ENCODE data around the gene RNU6-9.

The RNU6-9 gene

DNA sequence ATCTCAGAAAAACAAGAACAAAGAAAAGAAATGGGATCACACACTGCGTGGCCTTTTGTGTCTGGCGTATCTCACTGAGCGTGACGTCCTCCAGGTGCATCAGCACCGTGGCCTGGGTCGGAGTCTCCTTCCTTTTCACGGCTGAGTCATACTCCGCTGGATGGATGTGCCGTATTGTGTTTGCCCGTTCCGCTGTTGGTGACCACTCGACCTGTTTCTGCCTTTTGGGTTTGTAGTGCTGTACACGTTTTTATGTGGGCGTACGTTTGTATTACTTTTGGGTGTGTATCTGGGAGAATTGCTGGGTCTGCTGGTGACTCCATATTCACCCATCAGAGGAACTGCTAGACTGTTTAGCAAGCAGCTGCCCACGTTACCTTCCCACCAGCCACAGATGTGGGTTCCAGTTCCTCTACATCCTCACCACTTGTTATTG is 44.0 kb downstream of the RNU6-9 start:
- peak; percentile 71 for DNase-seq

DNA sequence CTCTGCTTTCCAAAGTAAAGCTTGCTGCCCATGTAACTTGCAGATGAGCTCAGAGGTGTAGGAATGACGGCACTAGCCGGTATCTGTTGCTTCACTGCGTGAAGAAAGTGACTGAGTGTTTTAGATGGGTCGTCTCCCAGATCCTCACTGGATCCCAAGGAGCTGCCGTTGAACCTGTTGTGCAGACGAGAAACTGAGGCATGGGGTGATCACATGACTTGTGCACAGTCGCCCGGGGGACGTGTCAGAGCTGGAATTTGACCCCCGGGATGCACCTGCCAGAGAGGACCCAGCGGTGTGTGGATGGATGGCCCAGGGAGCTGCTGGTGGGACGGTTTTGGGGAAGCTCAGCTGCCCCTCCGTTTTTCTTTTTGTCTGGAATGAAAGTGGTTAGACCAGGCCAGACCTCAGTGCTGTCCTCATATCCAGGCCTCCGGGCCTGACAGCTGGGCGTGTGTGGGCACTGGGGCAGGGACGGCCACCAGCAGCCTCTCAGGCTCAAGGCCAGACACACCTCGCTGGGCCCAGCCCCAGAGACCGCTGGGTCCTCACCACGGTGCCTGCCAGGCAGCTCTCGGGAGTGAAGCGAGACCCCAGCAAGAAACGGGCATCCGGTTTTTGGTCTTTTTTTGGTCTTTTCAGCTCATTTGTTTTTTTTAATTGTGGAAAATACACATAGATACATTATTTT is 45.1 kb downstream of the RNU6-9 start:
- no peak for DNase-seq

GRCh38 chr19:939439-939838 is 46.2 kb downstream of the RNU6-9 start:
- no peak for DNase-seq

DNA sequence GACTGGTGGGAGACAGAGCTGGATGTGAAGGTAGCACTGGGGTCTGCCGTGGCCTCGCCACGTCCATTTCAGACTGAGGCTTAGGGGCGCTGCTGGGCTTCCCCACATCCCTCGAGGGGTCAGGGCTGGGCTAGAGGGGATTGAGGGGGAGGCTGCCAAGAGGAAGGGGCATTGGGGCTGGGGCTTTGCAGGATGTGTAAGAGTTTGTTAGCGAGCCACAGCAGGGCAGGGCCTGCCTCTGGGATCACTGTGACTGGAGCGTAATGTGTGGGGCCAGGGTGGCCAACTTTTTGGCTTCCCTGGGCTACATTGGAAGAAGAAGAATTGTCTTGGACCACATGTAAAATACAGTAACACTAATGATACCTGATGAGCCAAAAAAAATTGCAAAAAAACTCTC is 46.6 kb downstream of the RNU6-9 start:
- DNase-seq, result no peak

GRCh38 chr19:940591-941291 is 47.5 kb downstream of the RNU6-9 start:
- peak; percentile 82 for DNase-seq

- no peak for DNase-seq
Observed at GRCh38 chr19:941292-942132, 48.2 kb downstream of the RNU6-9 start.

GRCh38 chr19:942133-942645 is 48.9 kb downstream of the RNU6-9 start:
- no peak for DNase-seq

All from activated CD8-positive, alpha-beta memory T cell treated with anti-CD3 and anti-CD28 coated beads for 24 hours (primary cell).